ENCODE measurements around the gene CNTN5. TPM values are rescaled to one million over a fixed set of nuclear protein-coding genes. Genes with fewer than 3 reads are reported as not detected.

The CNTN5 gene
- total RNA-seq, 2 experiments from 2014 or later, result not detected

GRCh38 chr11:100397401-100397800, 1376.7 kb downstream of the CNTN5 start:
- H3K9me3 Mint-ChIP-seq (ENCODE audit: insufficient read depth), result peaks cover 8% of the 10 kb centered on the region
- H3K27ac Mint-ChIP-seq, result no peak overlapping the region
- H3K27me3 Mint-ChIP-seq (ENCODE audit: low read depth), result no peaks in the 10 kb centered on the region
- POLR2A ChIA-PET, result no interaction called here
- no peaks in the 10 kb centered on the region for H3K4me1 Mint-ChIP-seq (ENCODE audit: low read depth)
- no peak overlapping the region for H3K4me3 Mint-ChIP-seq
- H3K36me3 Mint-ChIP-seq (ENCODE audit: low read depth), result no peaks in the 10 kb centered on the region
- DNase-seq (no peak), ATAC-seq (no peak)
- CTCF ChIA-PET, result no interaction called here

GRCh38 chr11:100403816-100404215, 1383.1 kb downstream of the CNTN5 start:
- no peaks in the 10 kb centered on the region for H3K4me1 Mint-ChIP-seq (ENCODE audit: low read depth)
- no peak overlapping the region for H3K4me3 Mint-ChIP-seq
- ChIA-PET CTCF (no interaction called here), POLR2A (no interaction called here)
- no peaks in the 10 kb centered on the region for H3K27me3 Mint-ChIP-seq (ENCODE audit: low read depth)
- H3K36me3 Mint-ChIP-seq (ENCODE audit: low read depth), result no peaks in the 10 kb centered on the region
- ATAC-seq (no peak), DNase-seq (no peak)
- H3K27ac Mint-ChIP-seq, result no peak overlapping the region
- peaks cover 11% of the 10 kb centered on the region for H3K9me3 Mint-ChIP-seq (ENCODE audit: insufficient read depth)

GRCh38 chr11:100404907-100405306, 1384.2 kb downstream of the CNTN5 start:
- H3K4me3 Mint-ChIP-seq, result no peak overlapping the region
- no peak for DNase-seq
- no peak for ATAC-seq
- ChIA-PET CTCF (no interaction called here), POLR2A (no interaction called here)
- peaks cover 12% of the 10 kb centered on the region for H3K9me3 Mint-ChIP-seq (ENCODE audit: insufficient read depth)
- H3K4me1 Mint-ChIP-seq (ENCODE audit: low read depth), result no peaks in the 10 kb centered on the region
- no peak overlapping the region for H3K27ac Mint-ChIP-seq
- no peaks in the 10 kb centered on the region for H3K27me3 Mint-ChIP-seq (ENCODE audit: low read depth)
- H3K36me3 Mint-ChIP-seq (ENCODE audit: low read depth), result no peaks in the 10 kb centered on the region

Measured in activated CD8-positive, alpha-beta T cell treated with anti-CD3 and anti-CD28 coated beads, Interleukin-2, amount 10 ng/mL, durations not matched to agents 7 days and 5 days (primary cell).